ENCODE measurements around the gene ZNF526.

DNA sequence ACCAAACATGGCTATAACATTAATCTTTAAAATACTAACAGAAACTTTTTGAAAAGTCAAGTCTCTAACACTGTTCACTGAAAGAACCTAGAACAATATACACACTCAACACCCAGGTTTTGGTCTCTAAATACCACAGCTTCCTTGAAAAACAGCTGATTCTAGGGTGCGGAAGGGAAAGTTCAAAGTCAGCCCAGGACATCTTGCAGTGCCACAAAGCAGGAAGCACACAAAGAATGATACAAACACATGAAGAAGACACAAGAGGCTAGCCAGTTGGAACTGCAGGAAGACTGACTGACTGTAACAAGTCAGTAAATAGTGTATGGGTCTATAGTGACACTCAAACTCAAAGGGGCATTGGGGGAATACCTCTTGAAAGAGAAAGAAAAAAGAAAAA lies 7.2 kb upstream of the ZNF526 start:
- TF ChIP-seq, protein P1, sequence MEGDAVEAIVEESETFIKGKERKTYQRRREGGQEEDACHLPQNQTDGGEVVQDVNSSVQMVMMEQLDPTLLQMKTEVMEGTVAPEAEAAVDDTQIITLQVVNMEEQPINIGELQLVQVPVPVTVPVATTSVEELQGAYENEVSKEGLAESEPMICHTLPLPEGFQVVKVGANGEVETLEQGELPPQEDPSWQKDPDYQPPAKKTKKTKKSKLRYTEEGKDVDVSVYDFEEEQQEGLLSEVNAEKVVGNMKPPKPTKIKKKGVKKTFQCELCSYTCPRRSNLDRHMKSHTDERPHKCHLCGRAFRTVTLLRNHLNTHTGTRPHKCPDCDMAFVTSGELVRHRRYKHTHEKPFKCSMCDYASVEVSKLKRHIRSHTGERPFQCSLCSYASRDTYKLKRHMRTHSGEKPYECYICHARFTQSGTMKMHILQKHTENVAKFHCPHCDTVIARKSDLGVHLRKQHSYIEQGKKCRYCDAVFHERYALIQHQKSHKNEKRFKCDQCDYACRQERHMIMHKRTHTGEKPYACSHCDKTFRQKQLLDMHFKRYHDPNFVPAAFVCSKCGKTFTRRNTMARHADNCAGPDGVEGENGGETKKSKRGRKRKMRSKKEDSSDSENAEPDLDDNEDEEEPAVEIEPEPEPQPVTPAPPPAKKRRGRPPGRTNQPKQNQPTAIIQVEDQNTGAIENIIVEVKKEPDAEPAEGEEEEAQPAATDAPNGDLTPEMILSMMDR (IDR thresholded peaks at IDR 0.05), result no peak
- no peak for TF ChIP-seq POLR2A (IDR thresholded peaks at IDR 0.05)

Measured in adrenal gland (tissue), 5 donors.